Liver (tissue), 3 donors: ENCODE results near the gene MTHFS.

Experiments
- ATF3 ChIP-seq: IDR thresholded peaks from 2 replicates; pipeline ENCODE4 v1.6.1; 2016; ENCODE audit warnings: antibody characterized with exemption
- EGR1 ChIP-seq, 2 donors: IDR thresholded peaks; 2 replicates each; pipeline ENCODE4 v1.6.1; 2016 to 2018; ENCODE audit warnings: antibody characterized with exemption in 2 of 2, low read depth in 2 of 2
- FOXA1 ChIP-seq: IDR thresholded peaks from 2 replicates; pipeline ENCODE4 v1.6.1; 2016; ENCODE audit warnings: antibody characterized with exemption
- GABPA ChIP-seq, 2 donors: IDR thresholded peaks in 1 of 2; conservative IDR thresholded peaks in 1 of 2; 2 replicates each; pipeline ENCODE4 v1.6.1; 2016; ENCODE audit warnings: antibody characterized with exemption in 2 of 2, mild to moderate bottlenecking in 1 of 2, moderate library complexity in 1 of 2
- JUND ChIP-seq, 2 donors: IDR thresholded peaks; 2 replicates each; pipeline ENCODE4 v1.6.1; 2016; ENCODE audit warnings: antibody characterized with exemption in 2 of 2
- RAD21 ChIP-seq, 2 donors: IDR thresholded peaks; 2 replicates each; pipeline ENCODE4 v1.6.1; 2016; ENCODE audit warnings: antibody characterized with exemption in 2 of 2, mild to moderate bottlenecking in 2 of 2
- REST ChIP-seq: IDR thresholded peaks from 2 replicates; pipeline ENCODE4 v1.6.1; 2016; ENCODE audit warnings: antibody characterized with exemption, mild to moderate bottlenecking
- SP1 ChIP-seq: IDR thresholded peaks from 2 replicates; pipeline ENCODE4 v1.6.1; 2018; ENCODE audit warnings: antibody characterized with exemption, mild to moderate bottlenecking
- TAF1 ChIP-seq: conservative IDR thresholded peaks from 2 replicates; pipeline ENCODE4 v1.6.1; 2016; ENCODE audit warnings: antibody characterized with exemption, mild to moderate bottlenecking
- YY1 ChIP-seq: IDR thresholded peaks from 2 replicates; pipeline ENCODE4 v1.6.1; 2016; ENCODE audit warnings: antibody characterized with exemption, mild to moderate bottlenecking
- TF ChIP-seq, protein P1 (sequence below): IDR thresholded peaks from 2 replicates; pipeline ENCODE4 v1.6.1; 2016; ENCODE audit warnings: antibody characterized with exemption
- TF ChIP-seq, protein P2 (sequence below): fragments of 150-350 bp; IDR thresholded peaks from 2 replicates; pipeline ENCODE4 v1.5.1; 2017; ENCODE audit warnings: improper control_type of control experiment, low read depth, low read length; ENCODE audit not compliant: missing input control
- TF ChIP-seq, protein P3 (sequence below): IDR thresholded peaks from 2 replicates; pipeline ENCODE4 v1.6.1; 2016; ENCODE audit warnings: antibody characterized with exemption
- donor health status: healthy.
- donor health status: healthy.

DNA sequence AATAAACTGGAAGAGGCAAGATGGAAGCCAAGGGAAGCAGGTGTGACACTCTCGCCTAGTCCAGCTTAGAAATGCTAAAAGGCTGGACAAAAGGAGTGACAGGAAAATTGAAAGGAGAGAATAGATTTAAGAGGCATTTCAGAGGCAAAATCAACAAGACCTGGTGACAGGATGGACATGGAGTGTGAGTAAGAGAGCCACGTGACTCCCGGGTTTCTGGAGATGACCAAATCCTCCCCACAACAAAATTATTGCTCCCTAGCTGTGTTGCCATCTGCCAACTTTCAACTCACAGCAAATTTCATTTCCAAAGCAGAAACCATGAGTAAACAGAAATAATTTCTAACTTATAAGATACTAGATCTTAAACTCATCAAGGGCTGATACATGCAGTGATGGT, 52.6 kb downstream of the MTHFS start:
- TF ChIP-seq, protein P1, sequence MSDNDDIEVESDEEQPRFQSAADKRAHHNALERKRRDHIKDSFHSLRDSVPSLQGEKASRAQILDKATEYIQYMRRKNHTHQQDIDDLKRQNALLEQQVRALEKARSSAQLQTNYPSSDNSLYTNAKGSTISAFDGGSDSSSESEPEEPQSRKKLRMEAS = no peak
- TF ChIP-seq, protein P2, sequence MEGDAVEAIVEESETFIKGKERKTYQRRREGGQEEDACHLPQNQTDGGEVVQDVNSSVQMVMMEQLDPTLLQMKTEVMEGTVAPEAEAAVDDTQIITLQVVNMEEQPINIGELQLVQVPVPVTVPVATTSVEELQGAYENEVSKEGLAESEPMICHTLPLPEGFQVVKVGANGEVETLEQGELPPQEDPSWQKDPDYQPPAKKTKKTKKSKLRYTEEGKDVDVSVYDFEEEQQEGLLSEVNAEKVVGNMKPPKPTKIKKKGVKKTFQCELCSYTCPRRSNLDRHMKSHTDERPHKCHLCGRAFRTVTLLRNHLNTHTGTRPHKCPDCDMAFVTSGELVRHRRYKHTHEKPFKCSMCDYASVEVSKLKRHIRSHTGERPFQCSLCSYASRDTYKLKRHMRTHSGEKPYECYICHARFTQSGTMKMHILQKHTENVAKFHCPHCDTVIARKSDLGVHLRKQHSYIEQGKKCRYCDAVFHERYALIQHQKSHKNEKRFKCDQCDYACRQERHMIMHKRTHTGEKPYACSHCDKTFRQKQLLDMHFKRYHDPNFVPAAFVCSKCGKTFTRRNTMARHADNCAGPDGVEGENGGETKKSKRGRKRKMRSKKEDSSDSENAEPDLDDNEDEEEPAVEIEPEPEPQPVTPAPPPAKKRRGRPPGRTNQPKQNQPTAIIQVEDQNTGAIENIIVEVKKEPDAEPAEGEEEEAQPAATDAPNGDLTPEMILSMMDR = no peak
- TF ChIP-seq GABPA (IDR thresholded peaks at IDR 0.05 in 1 of 2, conservative IDR thresholded peaks at IDR 0.05 in 1 of 2) (no peak), SP1 (no peak), REST (no peak), YY1 (no peak), RAD21 (IDR thresholded peaks at IDR 0.05) (no peak), ATF3 (no peak), TAF1 (no peak), EGR1 (IDR thresholded peaks at IDR 0.05; ENCODE audit: low read depth in 2 of 2) (no peak), JUND (IDR thresholded peaks at IDR 0.05) (no peak), FOXA1 (no peak)
- TF ChIP-seq, protein P3, sequence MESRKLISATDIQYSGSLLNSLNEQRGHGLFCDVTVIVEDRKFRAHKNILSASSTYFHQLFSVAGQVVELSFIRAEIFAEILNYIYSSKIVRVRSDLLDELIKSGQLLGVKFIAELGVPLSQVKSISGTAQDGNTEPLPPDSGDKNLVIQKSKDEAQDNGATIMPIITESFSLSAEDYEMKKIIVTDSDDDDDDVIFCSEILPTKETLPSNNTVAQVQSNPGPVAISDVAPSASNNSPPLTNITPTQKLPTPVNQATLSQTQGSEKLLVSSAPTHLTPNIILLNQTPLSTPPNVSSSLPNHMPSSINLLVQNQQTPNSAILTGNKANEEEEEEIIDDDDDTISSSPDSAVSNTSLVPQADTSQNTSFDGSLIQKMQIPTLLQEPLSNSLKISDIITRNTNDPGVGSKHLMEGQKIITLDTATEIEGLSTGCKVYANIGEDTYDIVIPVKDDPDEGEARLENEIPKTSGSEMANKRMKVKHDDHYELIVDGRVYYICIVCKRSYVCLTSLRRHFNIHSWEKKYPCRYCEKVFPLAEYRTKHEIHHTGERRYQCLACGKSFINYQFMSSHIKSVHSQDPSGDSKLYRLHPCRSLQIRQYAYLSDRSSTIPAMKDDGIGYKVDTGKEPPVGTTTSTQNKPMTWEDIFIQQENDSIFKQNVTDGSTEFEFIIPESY = no peak
